Astrocyte (in vitro differentiated cells and primary cell): ENCODE measurements around the gene ZNF783.

Experiments
- CTCF ChIP-seq: IDR thresholded peaks from 2 replicates; pipeline ENCODE4 v1.5.1; 2011; ENCODE audit warnings: low read depth, mild to moderate bottlenecking, inconsistent platforms, low read length, moderate library complexity; ENCODE audit not compliant: insufficient read depth
- EZH2 ChIP-seq: IDR thresholded peaks from 2 replicates; pipeline ENCODE4 v1.6.1; 2012; ENCODE audit warnings: mild to moderate bottlenecking, low read length, inconsistent platforms; ENCODE audit not compliant: insufficient read depth

GRCh38 chr7:149293946-149294633 is 32.1 kb downstream of the ZNF783 start:
- TF ChIP-seq CTCF (no peak), EZH2 (no peak)
